Mucosa of descending colon (tissue), 3 donors: ENCODE data around the gene TCIRG1. TPM values are rescaled to one million over a fixed set of nuclear protein-coding genes. Genes with fewer than 3 reads are reported as not detected.

Source experiments
- ATAC-seq: fragments of 200-7000 bp; cut with Tn5 transposase; one replicate; pipeline ENCODE4 v1.9.1; 2020; ENCODE audit warnings: mild to moderate bottlenecking, moderate library complexity
- DNase-seq, 3 donors: peaks; one replicate each; pipeline ENCODE4 v3.0.0-alpha.2; 2020
- H3K36me3 ChIP-seq: fragments of 200-600 bp; one replicate; pipeline ENCODE4 v1.8.0; 2021; ENCODE audit warnings: low read depth, mild to moderate bottlenecking
- H3K4me1 ChIP-seq: fragments of 200-600 bp; one replicate; pipeline ENCODE4 v1.8.0; 2021; ENCODE audit warnings: low read depth, mild to moderate bottlenecking
- H3K4me3 ChIP-seq: fragments of 200-600 bp; one replicate; pipeline ENCODE4 v1.8.0; 2021; ENCODE audit warnings: mild to moderate bottlenecking
- H3K9me3 ChIP-seq: fragments of 200-600 bp; one replicate; pipeline ENCODE4 v1.8.0; 2021; ENCODE audit warnings: mild to moderate bottlenecking
- CTCF ChIP-seq: fragments of 200-600 bp; IDR thresholded peaks from one replicate; pipeline ENCODE4 v1.8.0; 2022; ENCODE audit warnings: antibody characterized with exemption, mild to moderate bottlenecking
- intact Hi-C, 2 donors: fragments of 100-400 bp; cut with DNase I in 1 of 2; cut with micrococcal nuclease in 1 of 2; formaldehyde crosslinking; loops; one replicate each; pipeline versions ENCODE4 v1.11.0 to v1.11.1; 2022; cut with DNase I, micrococcal nuclease
- total RNA-seq, 3 donors: library from RNA; stranded (reverse); fragmentation: NEBNext Ultra II Directional in 2 of 3; extraction: Animal tissue kit (Norgen Biotek cat#: 25700) in 2 of 3; gene quantifications; one replicate each; pipeline versions ENCODE4 v1.2.1 to v1.2.4, GENCODE V29; 2021 to 2023
- donor health status: DM: no; HTN: no; CAD: no; lungs with moderate emphysema.
- donor health status: DM: no; HTN: no; CAD: no.
- donor health status: DM: no; HTN: yes; CAD: no.

The TCIRG1 gene
- total RNA-seq, 3 donors from 2014 or later = 155 to 189 (median 166) TPM

GRCh38 chr11:68021167-68021787, 17.5 kb upstream of the TCIRG1 start:
- intact Hi-C loops = no loop called here
- Histone ChIP-seq H3K36me3 (no peaks in the 10 kb centered on the region), H3K4me3 (no peak overlapping the region), H3K4me1 (peaks cover 7% of the 10 kb centered on the region), H3K9me3 (no peaks in the 10 kb centered on the region)
- ATAC-seq (peak; percentile 75), DNase-seq (peak in 2 of 3 donors; percentile 76 to 77)
- peak; percentile 12 for TF ChIP-seq CTCF

- intact Hi-C loops = no loop called here
- ATAC-seq = no peak
- Histone ChIP-seq H3K36me3 (no peaks in the 10 kb centered on the region), H3K9me3 (no peaks in the 10 kb centered on the region), H3K4me3 (no peak overlapping the region), H3K4me1 (no peaks in the 10 kb centered on the region)
- no peak for TF ChIP-seq CTCF
- DNase-seq = no peak
Observed at GRCh38 chr11:68022531-68022930, 16.3 kb upstream of the TCIRG1 start.

DNA sequence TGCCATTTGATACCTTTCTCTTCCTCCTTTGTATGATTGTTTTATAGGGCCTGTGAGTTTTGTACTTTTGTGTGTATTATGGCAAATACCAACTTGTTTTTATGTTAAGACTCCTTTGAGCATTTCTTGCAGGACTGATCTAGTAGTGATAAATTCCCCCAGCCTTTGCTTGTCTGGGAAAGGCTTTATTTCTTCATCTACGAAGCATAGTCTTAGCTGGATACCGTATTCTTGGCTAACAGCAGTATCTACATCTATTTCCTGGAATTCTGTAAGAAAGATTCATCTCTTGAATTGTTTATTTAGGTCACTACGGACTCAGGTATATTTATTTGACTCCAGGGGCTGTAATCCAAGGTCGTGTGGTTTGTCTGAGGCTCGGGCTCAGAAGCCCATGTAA, 14.3 kb upstream of the TCIRG1 start:
- Histone ChIP-seq H3K36me3 (no peaks in the 10 kb centered on the region), H3K4me1 (peaks cover 3% of the 10 kb centered on the region), H3K4me3 (no peak overlapping the region), H3K9me3 (no peaks in the 10 kb centered on the region)
- DNase-seq (no peak), ATAC-seq (no peak)
- intact Hi-C loops = no loop called here
- no peak for TF ChIP-seq CTCF

- Histone ChIP-seq H3K36me3 (no peaks in the 10 kb centered on the region), H3K9me3 (no peaks in the 10 kb centered on the region), H3K4me3 (no peak overlapping the region), H3K4me1 (peaks cover 6% of the 10 kb centered on the region)
- intact Hi-C loops = no loop called here
- ATAC-seq (no peak), DNase-seq (no peak)
- no peak for TF ChIP-seq CTCF
Observed at GRCh38 chr11:68025047-68025446, 13.8 kb upstream of the TCIRG1 start.

DNA sequence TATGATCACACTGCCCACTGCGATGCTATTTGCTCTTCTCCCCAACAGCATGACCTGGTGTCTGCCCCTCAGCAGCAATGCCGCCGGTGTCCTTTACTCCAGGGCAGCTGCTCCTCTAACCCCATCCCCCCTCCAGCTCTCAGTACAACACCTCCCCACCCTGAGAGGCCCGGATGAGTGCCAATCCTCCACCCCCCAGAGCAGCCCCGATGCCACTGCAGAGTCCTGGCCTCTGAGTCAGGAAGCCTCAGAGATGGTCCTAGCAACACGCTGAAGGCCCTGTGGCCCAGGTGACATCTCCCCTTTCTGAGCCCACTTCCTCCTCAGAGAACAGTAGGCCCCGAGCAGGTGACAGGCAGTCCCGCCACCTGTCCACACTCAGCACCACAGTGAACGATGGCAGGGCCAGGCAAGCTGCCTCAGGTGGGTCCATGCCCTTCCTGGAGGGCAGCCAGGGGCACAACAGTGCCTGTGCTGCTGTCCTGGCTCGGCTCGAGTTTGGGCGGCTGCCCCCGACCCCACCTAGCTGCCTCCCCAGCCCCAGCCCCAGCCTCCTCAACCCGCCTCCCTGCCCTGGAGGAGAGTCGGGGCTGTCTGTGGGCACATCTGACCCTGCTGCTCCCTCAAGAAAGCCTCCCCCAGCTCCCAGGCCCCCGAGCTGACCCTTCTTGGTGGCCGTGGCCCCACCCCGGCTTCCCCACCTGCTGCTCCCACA, 12.3 kb upstream of the TCIRG1 start:
- Histone ChIP-seq H3K36me3 (no peaks in the 10 kb centered on the region), H3K4me3 (no peak overlapping the region), H3K4me1 (peaks cover 11% of the 10 kb centered on the region), H3K9me3 (no peaks in the 10 kb centered on the region)
- ATAC-seq = no peak
- TF ChIP-seq CTCF = no peak
- intact Hi-C loops = no loop called here
- no peak for DNase-seq
